Liver (tissue), 9 donors: ENCODE measurements around the gene ALOX15. TPM values are rescaled to one million over a fixed set of nuclear protein-coding genes. Genes with fewer than 3 reads are reported as not detected.
"Not testable (repeated sequence)": the region's sequence is repeated elsewhere in the genome, so short reads cannot be mapped to it uniquely, and the experiment has no call there.

Source experiments
- DNase-seq: peaks from one replicate; pipeline ENCODE4 v3.0.0-alpha.2; 2017; ENCODE audit warnings: low spot score
- H3K27ac ChIP-seq, 2 donors: one replicate each; pipeline ENCODE4 v1.7.0; 2013; ENCODE audit warnings: inconsistent platforms in 2 of 2, low read length in 2 of 2, control low read depth in 1 of 2, low read depth in 1 of 2, mild to moderate bottlenecking in 1 of 2
- H3K27me3 ChIP-seq, 4 donors: one replicate each; pipeline versions ENCODE4 v1.6.1 to v1.7.0; 2013; ENCODE audit warnings: low read length in 3 of 4, inconsistent platforms in 1 of 4, mild to moderate bottlenecking in 1 of 4, moderate library complexity in 1 of 4; ENCODE audit not compliant: control insufficient read depth in 4 of 4, insufficient read depth in 4 of 4
- H3K36me3 ChIP-seq, 4 donors: one replicate each; pipeline versions ENCODE4 v1.6.1 to v1.7.0; 2013; ENCODE audit warnings: low read length in 3 of 4, mild to moderate bottlenecking in 3 of 4, low read depth in 1 of 4, moderate library complexity in 1 of 4; ENCODE audit not compliant: control insufficient read depth in 4 of 4, insufficient read depth in 3 of 4
- H3K4me1 ChIP-seq, 4 donors: one replicate each; pipeline versions ENCODE4 v1.6.1 to v1.7.0; 2013; ENCODE audit warnings: low read length in 3 of 4, mild to moderate bottlenecking in 3 of 4, moderate library complexity in 1 of 4; ENCODE audit not compliant: control insufficient read depth in 4 of 4, insufficient read depth in 4 of 4
- H3K4me3 ChIP-seq, 3 donors: one replicate each; pipeline versions ENCODE4 v1.6.1 to v1.7.0; 2013; ENCODE audit warnings: low read length in 3 of 3, control low read depth in 1 of 3, low read depth in 1 of 3, mild to moderate bottlenecking in 1 of 3
- H3K9ac ChIP-seq, 2 donors: one replicate each; pipeline ENCODE4 v1.7.0; 2013; ENCODE audit warnings: low read length in 2 of 2, mild to moderate bottlenecking in 2 of 2, moderate library complexity in 2 of 2, control low read depth in 1 of 2, low read depth in 1 of 2
- H3K9me3 ChIP-seq, 4 donors: one replicate each; pipeline versions ENCODE4 v1.6.1 to v1.7.0; 2013; ENCODE audit warnings: low read length in 3 of 4; ENCODE audit not compliant: control insufficient read depth in 4 of 4
- ATF3 ChIP-seq: IDR thresholded peaks from 2 replicates; pipeline ENCODE4 v1.6.1; 2016; ENCODE audit warnings: antibody characterized with exemption
- CTCF ChIP-seq: fragments of 150-350 bp; IDR thresholded peaks from 2 replicates; pipeline ENCODE4 v1.5.1; 2017; ENCODE audit warnings: improper control_type of control experiment, low read depth, low read length; ENCODE audit not compliant: missing input control
- EGR1 ChIP-seq, 2 donors: IDR thresholded peaks; 2 replicates each; pipeline ENCODE4 v1.6.1; 2016 to 2018; ENCODE audit warnings: antibody characterized with exemption in 2 of 2, low read depth in 2 of 2
- FOXA1 ChIP-seq: IDR thresholded peaks from 2 replicates; pipeline ENCODE4 v1.6.1; 2016; ENCODE audit warnings: antibody characterized with exemption
- FOXA2 ChIP-seq: IDR thresholded peaks from 2 replicates; pipeline ENCODE4 v1.6.1; 2016; ENCODE audit warnings: antibody characterized with exemption
- GABPA ChIP-seq, 2 donors: IDR thresholded peaks in 1 of 2; conservative IDR thresholded peaks in 1 of 2; 2 replicates each; pipeline ENCODE4 v1.6.1; 2016; ENCODE audit warnings: antibody characterized with exemption in 2 of 2, mild to moderate bottlenecking in 1 of 2, moderate library complexity in 1 of 2
- HNF4A ChIP-seq, 2 donors: conservative IDR thresholded peaks; 2 replicates each; pipeline ENCODE4 v1.6.1; 2016; ENCODE audit warnings: antibody characterized with exemption in 2 of 2, mild to moderate bottlenecking in 2 of 2
- HNF4G ChIP-seq: IDR thresholded peaks from 2 replicates; pipeline ENCODE4 v1.6.1; 2016; ENCODE audit warnings: antibody characterized with exemption
- JUND ChIP-seq, 2 donors: IDR thresholded peaks; 2 replicates each; pipeline ENCODE4 v1.6.1; 2016; ENCODE audit warnings: antibody characterized with exemption in 2 of 2
- MAX ChIP-seq: IDR thresholded peaks from 2 replicates; pipeline ENCODE4 v1.6.1; 2016; ENCODE audit warnings: antibody characterized with exemption
- NR2F2 ChIP-seq: IDR thresholded peaks from 2 replicates; pipeline ENCODE4 v1.6.1; 2016; ENCODE audit warnings: antibody characterized with exemption
- RAD21 ChIP-seq, 2 donors: IDR thresholded peaks; 2 replicates each; pipeline ENCODE4 v1.6.1; 2016; ENCODE audit warnings: antibody characterized with exemption in 2 of 2, mild to moderate bottlenecking in 2 of 2
- REST ChIP-seq: IDR thresholded peaks from 2 replicates; pipeline ENCODE4 v1.6.1; 2016; ENCODE audit warnings: antibody characterized with exemption, mild to moderate bottlenecking
- RXRA ChIP-seq, 2 donors: IDR thresholded peaks; 2 replicates each; pipeline ENCODE4 v1.6.1; 2017 to 2018; ENCODE audit warnings: antibody characterized with exemption in 2 of 2, mild to moderate bottlenecking in 1 of 2
- SP1 ChIP-seq: IDR thresholded peaks from 2 replicates; pipeline ENCODE4 v1.6.1; 2018; ENCODE audit warnings: antibody characterized with exemption, mild to moderate bottlenecking
- TAF1 ChIP-seq: conservative IDR thresholded peaks from 2 replicates; pipeline ENCODE4 v1.6.1; 2016; ENCODE audit warnings: antibody characterized with exemption, mild to moderate bottlenecking
- YY1 ChIP-seq: IDR thresholded peaks from 2 replicates; pipeline ENCODE4 v1.6.1; 2016; ENCODE audit warnings: antibody characterized with exemption, mild to moderate bottlenecking
- ZBTB33 ChIP-seq: IDR thresholded peaks from 2 replicates; pipeline ENCODE4 v1.6.1; 2016; ENCODE audit warnings: antibody characterized with exemption
- WGBS: extraction: QIAGEN DNeasy Blood & Tissue Kit; methylation state at CpG from one replicate; pipeline ENCODE4 v1.1.7; 2013; 5-methylcytosine and 5-hydroxymethylcytosine counted together
- polyA plus RNA-seq, 2 donors: library from polyadenylated mRNA; stranded (reverse) in 1 of 2; unstranded in 1 of 2; fragments of 200-250 nt in 1 of 2; fragments of >200 nt in 1 of 2; fragmentation: Nextera tagmentation in 1 of 2; extraction: Ambion mirVana in 1 of 2; gene quantifications; one replicate each; pipeline versions ENCODE4 v1.2.1 to v1.2.3, GENCODE V29; 2013 to 2015
- total RNA-seq, 2 donors: library from RNA; depleted of rRNA; stranded (reverse); fragments of >200 nt; gene quantifications; one replicate each; pipeline ENCODE4 v1.2.3, GENCODE V29; 2014
- donor health status: healthy.
- donor health status: healthy.
- donor health status: healthy.
- donor health status: healthy.
- donor health status: healthy.

ALOX15 gene
- total and polyA plus RNA-seq, 4 donors = 0.03 to 1.7 TPM; not detected in 2

GRCh38 chr17:4605826-4606225 lies 35.7 kb downstream of the ALOX15 start:
- Histone ChIP-seq H3K9ac (no peak overlapping the region), H3K4me3 (no peak overlapping the region), H3K4me1 (no peaks in the 10 kb centered on the region), H3K27ac (no peak overlapping the region), H3K36me3 (no peaks in the 10 kb centered on the region), H3K27me3 (peaks cover 0 to 5% (median 0%) of the 10 kb centered on the region in 4 donors), H3K9me3 (no peaks in the 10 kb centered on the region)
- WGBS = 63% methylated on average over 12 of the region's 12 CpGs
- no peak for TF ChIP-seq REST
- no peak for TF ChIP-seq ATF3
- TF ChIP-seq MAX = no peak
- TF ChIP-seq SP1 = peak; percentile 53
- TF ChIP-seq YY1 = no peak
- TF ChIP-seq NR2F2 = no peak
- no peak for TF ChIP-seq JUND (IDR thresholded peaks at IDR 0.05)
- TF ChIP-seq HNF4A (conservative IDR thresholded peaks at IDR 0.05) = peak in 1 of 2 donors; percentile 13
- TF ChIP-seq RXRA (IDR thresholded peaks at IDR 0.05) = peak in 1 of 2 donors; percentile 19
- no peak for TF ChIP-seq TAF1
- TF ChIP-seq CTCF = no peak
- no peak for TF ChIP-seq HNF4G
- no peak for TF ChIP-seq ZBTB33
- no peak for TF ChIP-seq EGR1 (IDR thresholded peaks at IDR 0.05; ENCODE audit: low read depth in 2 of 2)
- TF ChIP-seq FOXA1 = no peak
- TF ChIP-seq FOXA2 = no peak
- peak in 1 of 2 donors; percentile 18 for TF ChIP-seq RAD21 (IDR thresholded peaks at IDR 0.05)
- no peak for TF ChIP-seq GABPA (IDR thresholded peaks at IDR 0.05 in 1 of 2, conservative IDR thresholded peaks at IDR 0.05 in 1 of 2)
- no peak for DNase-seq

- not testable (repeated sequence) for DNase-seq, H3K36me3 ChIP-seq, H3K27ac ChIP-seq, H3K9me3 ChIP-seq, H3K9ac ChIP-seq, H3K4me1 ChIP-seq, H3K4me3 ChIP-seq, H3K27me3 ChIP-seq
- 93% methylated on average over 11 of the region's 11 CpGs for WGBS
Measured at GRCh38 chr17:4604736-4605135, 36.7 kb downstream of the ALOX15 start.
